ENCODE measurements around the gene MYD88.
A peak's percentile ranks its signal among the peaks of the same experiment; 100 is the strongest.

MYD88 gene

DNA sequence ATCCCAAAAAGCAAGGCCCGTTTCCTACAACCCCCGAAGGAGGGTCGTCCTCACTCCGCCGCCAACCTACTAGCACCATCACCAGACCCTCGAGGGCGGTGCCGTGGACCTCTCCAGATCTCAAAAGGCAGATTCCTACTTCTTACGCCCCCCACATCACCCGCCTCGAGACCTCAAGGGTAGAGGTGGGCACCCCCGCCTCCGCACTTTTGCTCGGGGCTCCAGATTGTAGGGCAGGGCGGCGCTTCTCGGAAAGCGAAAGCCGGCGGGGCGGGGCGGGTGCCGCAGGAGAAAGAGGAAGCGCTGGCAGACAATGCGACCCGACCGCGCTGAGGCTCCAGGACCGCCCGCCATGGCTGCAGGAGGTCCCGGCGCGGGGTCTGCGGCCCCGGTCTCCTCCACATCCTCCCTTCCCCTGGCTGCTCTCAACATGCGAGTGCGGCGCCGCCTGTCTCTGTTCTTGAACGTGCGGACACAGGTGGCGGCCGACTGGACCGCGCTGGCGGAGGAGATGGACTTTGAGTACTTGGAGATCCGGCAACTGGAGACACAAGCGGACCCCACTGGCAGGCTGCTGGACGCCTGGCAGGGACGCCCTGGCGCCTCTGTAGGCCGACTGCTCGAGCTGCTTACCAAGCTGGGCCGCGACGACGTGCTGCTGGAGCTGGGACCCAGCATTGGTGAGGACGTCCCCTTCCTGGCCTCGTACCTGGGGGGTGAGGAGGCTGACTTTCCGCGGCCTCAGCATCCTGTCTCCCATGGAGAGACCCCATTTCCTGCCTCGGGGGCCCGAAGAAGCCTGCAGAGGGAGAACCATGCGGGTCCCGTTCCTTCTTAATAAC is at the start of gene MYD88:
Gene MYD88 (plus strand): TSS at position 313 of the 842 bp plus-strand sequence. CDS start 40 bp downstream, at position 353.
- DNase-seq (ENCODE audit: low read depth in 2 of 2), result peak; percentile 76 to 77

DNA sequence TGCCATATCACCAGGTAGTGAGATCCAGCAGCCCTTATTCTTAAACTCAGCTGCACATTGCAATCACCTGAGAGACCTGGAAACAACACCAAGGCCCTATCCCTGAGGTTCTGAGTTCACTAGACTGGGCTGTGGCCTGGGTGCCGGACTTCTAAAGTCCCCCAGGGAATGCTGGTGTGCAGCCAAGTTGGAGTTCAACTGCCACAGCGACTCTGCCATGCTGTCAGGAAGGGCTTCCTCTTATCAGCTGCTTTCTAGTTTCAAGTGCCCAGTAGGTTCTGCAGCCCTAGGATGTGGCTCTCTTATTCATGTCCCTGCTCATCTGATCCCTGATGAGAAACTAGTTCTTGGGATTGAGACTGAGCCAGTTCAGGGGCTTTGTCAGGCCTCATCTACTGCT is 49.3 kb upstream of the MYD88 start:
- no peak for DNase-seq (ENCODE audit: low read depth in 2 of 2)

DNA sequence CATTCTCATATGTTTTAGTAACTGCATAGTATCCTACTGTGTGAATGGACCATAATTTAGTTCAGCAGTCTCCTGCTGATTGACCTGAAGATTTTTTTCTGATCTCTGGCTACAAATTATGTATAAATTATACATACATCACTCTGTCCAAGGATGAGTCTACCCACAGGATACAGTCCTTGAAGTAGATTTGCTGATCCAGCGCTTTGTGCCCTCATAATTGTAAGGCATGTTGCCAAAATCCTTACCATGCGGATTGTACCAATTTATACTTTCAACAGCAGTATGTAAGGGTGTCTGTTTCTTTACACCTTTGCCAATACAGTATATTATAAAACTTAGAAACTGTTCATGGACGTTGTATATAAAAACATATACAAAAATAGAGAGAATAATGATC is 48.0 kb upstream of the MYD88 start:
- DNase-seq (ENCODE audit: low read depth in 2 of 2), result no peak

DNA sequence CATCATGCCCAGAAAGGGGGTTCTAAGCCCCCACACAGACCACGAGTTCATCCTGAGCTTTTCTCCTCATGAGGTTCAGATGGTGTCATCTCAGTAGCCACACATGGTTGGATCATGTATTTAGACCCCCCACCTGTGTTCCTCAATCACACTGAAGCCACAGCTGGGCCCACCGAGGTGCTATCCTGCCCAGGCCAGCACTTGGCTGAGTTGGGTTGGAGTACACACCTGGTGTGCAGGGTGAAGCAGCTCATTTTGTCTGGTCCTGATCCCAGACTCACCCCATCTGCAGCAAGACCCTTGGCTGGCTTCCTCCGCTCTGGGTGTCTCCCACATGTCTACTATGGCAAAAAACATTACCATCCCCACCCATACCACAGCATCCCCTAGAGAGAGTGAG is 43.5 kb upstream of the MYD88 start:
- no peak for DNase-seq (ENCODE audit: low read depth in 2 of 2)

DNA sequence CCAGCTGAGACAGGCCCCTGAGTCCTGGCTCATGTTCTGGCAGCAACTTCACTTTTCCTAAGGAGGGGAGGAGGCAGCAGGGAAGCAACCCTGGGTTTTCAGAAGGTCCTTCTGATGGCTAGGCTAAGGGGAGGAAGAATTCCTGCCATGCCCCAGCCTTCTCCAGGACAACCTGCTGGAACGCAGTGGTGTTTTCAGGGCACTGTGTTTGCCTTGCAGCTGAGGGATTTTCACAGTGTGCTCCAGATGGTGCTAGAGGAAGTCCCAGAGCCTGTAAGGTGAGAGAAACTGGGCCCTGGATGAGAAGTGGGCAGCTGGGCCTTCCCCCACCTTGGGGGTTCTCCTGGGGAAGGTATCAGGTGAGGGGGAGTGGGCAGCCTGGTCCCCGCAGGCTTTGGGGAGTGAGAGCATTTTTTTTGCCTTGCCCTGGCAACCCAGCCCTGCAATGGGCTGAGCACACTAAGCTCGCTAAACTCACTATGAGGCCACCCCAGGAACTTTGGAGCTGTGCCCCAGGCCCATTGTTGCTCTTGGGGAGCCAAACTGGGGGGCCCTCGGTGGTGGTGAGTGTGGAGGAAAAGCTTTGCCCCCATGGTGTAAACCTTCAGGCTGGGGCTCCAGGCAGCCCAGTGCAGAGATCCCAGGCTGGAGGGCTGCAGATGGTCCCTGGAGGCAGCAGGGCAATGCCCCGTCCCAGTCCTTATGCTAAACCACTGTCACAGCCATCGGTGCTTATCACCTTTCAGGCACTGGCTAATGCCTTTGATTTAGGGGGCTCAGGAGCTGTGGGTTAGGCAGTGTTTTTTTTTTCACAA is 42.6 kb upstream of the MYD88 start:
- no peak for DNase-seq (ENCODE audit: low read depth in 2 of 2)

DNA sequence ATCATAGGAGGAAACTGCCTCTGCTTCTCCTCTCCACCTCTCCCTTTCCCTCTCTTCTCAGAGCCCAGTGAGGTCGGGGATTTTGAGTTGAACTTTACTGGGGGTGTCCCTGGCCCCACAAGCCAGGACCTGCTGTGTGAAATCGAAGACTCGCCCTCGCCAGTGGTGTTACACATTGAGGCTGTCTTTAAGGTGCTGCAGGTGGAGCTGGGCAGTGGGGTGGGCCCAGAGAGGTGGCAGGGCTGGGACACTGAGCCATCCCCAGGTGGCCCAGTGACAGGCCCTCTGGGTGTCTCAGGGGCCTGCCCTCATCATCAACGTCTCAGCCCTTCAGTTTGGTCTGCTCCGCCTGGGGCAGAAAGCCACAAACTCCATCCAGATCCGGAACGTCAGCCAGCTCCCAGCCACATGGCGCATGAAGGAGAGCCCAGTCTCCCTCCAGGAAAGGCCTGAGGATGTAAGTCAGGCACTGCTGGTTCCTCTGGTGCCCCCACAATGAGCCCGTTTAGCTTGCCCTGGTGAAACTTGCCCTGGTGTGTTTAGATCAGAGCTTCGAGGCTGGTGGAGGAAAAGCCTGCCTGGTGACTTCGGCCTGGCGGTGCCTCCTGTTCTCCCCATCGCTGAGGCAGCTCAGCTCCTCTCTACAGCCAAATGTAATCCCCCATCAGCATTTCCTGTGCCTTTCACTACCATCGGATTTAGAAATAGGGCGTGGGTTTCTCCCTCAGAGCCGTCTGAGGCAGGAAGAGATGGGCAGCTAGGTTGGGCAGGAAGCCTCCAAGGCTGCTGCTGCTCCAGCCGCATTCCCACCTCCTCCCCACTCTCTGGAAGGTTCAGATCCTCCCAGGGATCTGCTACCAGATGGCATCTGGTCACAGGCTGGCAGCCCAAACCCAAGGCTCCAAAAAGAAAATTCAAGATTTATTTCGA is 40.8 kb upstream of the MYD88 start:
- no peak for DNase-seq (ENCODE audit: low read depth in 2 of 2)

DNA sequence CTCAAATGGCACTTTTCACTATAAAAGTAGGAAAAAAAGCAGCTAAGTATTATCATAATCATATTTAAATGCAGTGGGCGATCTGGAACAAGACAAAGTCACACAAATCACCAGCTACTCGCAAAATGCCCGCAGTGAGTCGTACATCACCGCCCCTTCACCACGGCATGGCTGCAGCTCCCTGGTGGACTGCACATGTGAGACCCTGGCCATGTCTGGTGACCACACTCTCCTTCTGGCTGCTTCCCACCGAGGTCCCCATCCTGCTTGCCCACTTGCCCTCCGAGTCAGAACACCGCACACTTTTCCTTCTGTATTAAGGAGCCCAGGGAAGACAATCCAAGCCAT is 40.1 kb upstream of the MYD88 start:
- DNase-seq (ENCODE audit: low read depth in 2 of 2), result no peak

DNA sequence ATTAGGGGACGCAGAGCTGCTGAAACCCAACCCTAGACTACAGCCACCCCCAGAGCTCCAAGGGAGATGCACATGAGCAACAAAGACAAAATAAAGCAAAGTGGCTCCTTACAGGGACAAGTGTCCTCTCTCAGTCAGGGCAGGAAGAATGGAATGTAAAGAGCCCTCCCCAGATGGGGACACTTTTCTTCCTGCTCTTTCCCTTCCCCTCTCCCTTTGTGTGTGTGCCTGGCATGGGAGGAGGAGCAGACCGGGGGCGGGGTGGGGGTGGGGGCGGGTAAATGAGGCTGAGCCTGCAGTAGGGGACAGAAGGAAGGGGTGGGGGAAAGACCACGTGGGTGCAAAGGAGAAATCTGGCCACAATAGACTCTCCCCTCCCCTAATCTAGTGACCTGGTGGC is 38.9 kb upstream of the MYD88 start:
- no peak for DNase-seq (ENCODE audit: low read depth in 2 of 2)

DNA sequence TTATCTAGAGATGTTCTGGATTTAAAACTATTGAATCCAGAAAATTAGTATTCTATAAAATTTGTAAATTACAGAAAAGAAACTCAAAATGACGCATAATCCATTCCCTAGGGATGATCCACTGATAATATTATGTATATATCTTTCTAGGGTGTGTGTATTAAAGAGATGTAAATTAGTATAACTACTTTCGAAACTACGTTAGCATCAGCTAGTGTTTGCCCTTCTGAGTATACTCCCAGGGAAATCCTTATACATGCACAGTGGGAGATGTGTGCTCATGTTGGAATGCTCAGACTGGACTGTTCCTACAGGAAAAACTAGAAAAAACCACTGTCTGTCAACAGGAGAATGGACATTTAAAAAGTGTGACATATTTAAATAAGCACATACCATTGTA is 38.0 kb upstream of the MYD88 start:
- no peak for DNase-seq (ENCODE audit: low read depth in 2 of 2)

DNA sequence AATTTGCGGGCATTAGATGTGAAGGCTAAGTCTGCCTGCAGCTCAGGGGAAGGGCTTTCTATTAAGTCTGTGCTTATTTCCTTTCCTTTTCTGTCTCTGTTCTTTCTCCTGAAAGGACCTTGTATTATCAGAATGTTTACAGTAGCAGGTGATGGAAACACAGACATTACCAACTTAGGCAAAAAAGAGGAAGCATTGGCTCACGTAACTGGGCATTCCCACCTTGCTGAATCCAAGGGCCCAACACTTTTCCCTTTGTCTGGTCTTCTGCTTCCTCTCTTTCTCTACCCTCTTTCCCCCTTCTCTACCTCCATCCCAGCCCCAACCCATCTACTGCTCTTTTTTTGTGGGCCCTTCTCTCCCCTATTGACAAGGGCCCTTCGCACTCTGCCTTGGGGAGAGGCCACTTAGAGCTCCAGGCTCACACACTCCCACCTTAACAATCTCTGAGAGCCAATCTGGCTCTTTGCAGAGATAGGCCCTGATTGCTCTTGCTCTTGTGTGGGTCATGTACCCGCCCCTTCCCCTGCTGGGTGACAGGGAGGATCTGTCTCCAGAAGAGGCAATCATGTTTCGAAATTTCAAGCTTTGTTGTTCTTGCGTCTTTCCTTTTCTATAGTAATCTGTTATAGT is 36.5 kb upstream of the MYD88 start:
- DNase-seq (ENCODE audit: low read depth in 2 of 2), result no peak

DNA sequence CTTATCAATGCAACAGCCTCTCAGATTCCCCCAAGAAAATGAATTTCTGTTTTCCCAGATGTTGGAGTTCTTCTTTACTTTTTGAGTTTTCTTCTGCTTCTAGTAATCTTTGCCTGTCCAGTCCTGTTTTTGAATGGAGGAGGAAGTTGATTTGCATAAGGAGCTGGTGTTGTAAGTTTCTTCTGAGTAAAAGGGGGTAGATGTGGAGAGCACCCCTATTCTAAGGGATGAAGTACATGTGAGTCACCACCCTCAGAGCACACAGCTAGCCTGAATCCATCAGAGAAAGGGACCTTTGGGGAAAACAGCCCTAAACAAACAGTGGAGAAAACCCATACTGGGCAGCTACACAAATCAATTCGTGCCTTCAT is 36.0 kb upstream of the MYD88 start:
- no peak for DNase-seq (ENCODE audit: low read depth in 2 of 2)

DNA sequence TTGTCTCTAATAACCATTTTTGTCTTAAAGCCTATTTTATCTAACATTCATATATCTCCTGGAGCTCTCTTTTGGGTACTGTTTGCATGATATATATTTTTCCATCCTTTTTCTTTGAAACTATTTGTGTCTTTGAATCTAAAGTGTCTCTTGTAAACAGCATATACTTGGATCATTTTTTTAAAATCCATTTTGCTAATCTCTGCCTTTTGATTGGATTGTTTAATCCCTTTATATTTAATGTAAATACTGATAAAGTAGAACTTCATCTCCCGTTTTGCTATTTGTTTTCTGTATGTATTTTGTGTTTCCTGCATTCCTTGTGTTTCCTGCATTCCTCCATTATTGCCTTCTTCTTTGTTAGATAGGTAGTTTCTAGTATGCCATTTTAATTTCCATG is 32.9 kb upstream of the MYD88 start:
- no peak for DNase-seq (ENCODE audit: low read depth in 2 of 2)

DNA sequence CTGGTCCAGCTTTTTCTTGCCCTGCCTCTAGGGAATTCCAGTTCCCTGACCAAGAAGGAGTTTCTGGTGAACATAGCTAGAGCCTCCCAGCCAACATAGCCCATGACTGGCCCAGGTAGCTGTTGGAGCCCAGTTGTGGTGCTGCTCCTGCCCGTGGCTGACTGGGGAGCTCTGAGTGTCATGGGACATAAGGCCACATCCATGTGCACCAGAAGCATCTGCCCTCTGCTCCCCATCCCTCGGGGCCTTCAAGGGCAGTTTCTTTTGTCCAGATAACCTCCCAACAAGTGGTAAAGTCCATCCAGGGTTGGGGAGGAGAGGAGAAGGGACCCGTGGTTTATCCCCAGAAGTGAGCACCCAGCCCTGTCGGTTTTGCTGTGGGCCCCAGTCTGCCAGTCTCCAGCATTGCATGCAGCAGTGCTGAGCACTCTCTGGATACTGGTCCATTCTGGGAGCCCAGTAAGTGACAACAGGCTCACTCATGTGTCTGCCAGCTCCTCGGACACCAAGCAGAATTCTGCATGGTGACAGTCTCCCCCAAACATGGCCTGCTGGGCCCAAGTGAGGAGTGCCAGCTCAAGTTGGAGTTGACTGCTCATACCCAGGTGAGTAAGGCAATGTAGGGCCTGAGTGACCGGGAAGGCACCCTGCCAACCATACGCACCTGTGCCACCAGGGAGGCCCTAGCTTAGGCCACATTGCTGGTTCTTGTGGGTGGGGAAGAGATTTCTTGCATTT is 30.4 kb upstream of the MYD88 start:
- DNase-seq (ENCODE audit: low read depth in 2 of 2), result no peak

DNA sequence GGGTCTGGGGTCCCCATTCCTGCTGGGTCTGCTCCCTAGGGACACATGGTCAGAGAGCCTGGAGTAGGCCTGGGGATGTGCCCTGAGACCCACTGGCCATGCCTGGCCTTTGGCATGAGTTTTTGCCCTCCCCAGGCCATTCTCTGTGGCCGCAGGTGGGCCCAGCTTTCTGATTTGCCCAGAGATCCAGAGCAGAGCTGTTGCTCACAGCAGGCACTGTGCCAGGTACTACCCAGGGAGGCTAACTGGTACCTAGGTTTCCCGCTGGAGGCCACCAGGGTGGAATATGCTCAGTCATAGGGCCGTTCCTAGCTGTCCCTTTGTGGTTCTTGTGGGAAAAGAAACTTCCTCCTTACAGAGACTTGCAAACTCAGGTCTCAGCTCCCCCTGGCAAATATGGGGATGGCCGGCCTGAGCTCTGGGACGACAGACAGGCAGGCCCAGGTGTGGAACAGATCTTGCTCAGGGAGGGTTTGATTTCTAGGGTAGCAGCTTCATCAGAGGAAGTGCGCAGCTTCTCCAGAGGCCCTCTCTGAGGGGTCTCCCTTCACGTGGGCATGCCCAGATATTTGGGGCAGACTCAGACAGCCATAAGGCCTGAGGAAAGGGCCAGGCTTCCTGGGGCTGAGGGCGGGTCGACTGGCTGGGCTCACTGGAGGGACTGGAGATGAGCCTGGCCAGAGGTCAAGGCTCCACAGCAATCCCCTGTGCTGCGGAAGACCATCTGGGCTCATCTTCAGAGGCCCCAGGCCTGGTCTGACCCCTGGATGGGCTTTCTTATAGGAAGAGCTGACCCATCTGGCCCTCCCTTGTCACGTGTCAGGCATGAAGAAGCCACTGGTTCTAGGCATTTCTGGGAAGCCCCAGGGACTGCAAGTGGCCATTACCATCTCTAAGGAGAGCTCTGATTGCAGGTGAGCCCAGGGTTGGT is 29.5 kb upstream of the MYD88 start:
- no peak for DNase-seq (ENCODE audit: low read depth in 2 of 2)

DNA sequence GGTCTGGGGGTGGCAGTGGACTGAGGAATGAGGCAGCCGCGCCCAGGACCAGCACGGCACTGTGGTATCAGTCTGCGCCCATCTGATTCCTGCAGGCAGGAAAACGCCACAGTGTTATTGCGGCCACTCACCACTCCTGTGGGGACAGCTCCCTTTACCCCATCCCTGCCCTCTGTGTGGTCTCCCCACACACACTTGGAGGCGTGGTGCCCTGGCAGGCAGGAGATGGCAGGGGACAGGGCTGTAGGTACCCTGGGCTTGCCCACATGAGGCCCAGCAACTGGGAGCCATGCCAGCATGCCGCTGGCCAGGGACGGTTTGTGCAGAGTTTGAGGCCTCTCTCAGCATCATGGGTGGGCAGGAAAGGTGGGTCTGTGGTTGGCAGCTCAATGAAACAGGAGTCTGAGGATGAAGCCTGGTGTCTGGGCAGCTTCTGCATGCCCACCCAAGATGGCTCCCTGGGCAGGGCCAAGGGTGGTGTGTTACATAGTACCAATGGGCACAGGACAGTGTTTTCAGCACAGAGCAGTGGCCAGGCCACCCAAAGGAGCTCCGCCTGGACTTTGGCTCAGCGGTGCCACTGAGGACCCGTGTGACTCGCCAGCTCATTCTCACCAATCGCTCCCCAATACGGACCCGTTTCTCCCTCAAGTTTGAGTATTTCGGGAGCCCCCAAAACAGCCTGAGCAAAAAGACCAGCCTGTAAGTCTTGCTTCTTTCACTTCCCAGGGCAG is 28.7 kb upstream of the MYD88 start:
- no peak for DNase-seq (ENCODE audit: low read depth in 2 of 2)

DNA sequence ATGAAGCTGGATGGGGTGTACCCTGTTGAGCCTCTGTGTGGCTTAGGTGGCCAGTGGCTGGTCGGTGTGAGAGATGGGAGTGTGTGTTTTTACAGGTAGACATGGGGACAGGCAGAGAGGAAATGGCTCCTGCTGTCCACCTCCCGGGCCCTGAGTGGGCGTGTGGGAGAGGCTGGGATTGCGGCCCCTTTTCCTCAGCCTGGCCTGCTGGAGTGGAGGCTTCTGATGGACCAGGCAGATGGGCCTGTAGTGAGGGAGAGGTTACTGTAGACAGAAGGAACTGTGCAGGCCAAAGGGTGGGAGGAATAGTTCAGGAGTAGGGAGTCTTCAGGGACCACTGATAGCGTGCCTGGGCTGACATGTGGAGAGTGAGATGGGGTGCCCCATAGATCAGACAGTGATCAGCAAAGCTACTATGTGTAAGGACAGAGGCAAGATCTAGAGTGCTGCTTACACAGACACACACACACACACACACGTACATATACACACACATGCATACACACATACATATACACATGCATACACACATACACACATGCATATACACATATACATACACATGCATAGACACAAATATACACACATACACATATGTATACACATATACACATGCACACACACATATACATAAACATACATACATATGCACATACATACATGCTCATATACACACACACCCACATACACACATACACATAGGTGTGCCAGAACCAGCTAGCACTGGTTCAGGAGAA is 28.0 kb upstream of the MYD88 start:
- no peak for DNase-seq (ENCODE audit: low read depth in 2 of 2)

DNA sequence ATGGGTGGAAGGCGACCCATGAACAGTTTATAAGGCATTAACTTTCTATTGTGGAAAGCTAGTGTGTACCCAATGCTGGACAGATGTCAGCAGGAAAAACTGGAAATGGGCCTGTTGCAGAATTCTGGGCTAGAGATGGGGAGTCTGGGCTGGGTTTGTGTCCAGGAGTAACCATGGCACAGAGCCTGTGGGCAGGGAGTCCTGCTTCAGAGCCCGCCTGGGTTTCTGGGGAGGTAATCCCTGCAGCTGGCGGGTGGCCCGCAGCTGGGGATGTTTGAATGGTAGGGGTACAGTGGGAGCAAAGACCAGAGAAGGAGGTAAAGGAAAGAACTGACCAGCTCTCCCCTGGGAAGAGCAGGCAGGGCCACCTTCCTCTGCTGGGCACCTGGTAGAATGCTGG is 27.3 kb upstream of the MYD88 start:
- no peak for DNase-seq (ENCODE audit: low read depth in 2 of 2)

DNA sequence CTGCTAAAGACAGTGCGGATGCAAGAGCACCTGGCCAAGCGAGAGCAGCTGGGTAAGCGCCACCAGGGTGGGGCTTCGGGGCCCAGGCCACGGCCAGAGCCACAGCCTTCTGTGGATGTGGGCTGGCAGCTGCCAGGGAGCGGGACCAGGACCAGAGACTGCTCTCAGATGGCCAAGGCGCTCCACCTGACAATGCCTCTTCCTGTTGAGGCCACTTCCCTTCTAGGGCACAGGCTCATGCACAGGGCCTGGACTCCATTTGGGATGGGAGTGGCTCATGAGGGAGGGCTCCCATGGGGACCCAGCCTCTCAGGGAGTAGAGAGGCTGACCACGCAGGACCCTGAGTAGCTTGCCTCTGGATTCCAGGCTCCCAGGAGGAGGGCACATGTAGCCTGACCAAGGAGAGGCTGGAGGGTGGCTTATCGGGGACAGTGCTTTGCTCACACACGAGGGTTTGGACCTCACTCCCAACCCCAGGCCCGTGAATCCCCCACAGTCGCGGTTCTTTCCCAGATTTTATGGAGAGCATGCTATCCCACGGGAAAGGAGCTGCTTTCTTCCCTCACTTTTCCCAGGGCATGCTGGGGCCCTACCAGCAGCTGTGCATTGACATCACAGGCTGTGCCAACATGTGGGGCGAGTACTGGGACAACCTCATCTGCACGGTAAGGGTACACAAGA is 26.6 kb upstream of the MYD88 start:
- DNase-seq (ENCODE audit: low read depth in 2 of 2), result no peak
